OCI-LY1 (cell line): ENCODE results near the gene EBP.

ENCODE experiments used
- EZH2 ChIP-seq: fragments of 200-600 bp; sonication (generic), shearing (Covaris generic); IDR thresholded peaks from 2 replicates; pipeline ENCODE4 v1.8.0; 2017; ENCODE audit warnings: borderline replicate concordance, mixed run types, mild to moderate bottlenecking, antibody characterized with exemption, low read length, moderate library complexity, mixed read lengths
- TF ChIP-seq, protein P1 (sequence below): fragments of 200-600 bp; sonication (generic), shearing (Covaris generic); IDR thresholded peaks from 2 replicates; pipeline ENCODE4 v1.5.1; 2017; ENCODE audit warnings: mild to moderate bottlenecking, antibody characterized with exemption, low read length, moderate library complexity, mixed read lengths

DNA sequence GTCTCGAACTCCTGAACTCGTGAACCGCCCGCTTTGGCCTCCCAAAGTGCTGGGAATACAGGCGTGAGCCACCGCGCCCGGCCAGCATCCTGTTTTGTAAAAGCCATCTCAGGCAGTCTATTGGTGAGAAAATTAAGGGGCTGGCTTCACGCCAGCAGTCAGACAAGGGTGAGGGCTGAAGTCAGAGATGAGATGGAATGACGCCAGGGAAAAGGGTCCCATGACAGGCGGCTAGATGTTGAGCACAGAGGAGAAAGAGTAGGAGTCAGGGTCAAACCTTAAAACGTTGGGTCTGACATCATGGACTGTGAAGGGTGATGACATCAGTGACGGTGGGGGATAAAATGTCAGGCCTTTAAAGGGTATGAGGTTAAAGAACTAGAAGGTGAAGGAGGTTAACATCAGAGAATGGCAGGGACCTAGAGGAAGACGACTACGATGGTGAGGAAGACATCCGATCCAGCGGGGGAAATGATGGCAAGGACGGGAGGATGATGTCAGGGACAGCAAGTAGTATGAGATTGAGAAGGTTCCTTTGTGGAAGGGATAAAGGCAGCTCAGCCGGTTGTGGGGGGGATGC is 52.2 kb downstream of the EBP start:
- no peak for TF ChIP-seq EZH2
- TF ChIP-seq, protein P1, sequence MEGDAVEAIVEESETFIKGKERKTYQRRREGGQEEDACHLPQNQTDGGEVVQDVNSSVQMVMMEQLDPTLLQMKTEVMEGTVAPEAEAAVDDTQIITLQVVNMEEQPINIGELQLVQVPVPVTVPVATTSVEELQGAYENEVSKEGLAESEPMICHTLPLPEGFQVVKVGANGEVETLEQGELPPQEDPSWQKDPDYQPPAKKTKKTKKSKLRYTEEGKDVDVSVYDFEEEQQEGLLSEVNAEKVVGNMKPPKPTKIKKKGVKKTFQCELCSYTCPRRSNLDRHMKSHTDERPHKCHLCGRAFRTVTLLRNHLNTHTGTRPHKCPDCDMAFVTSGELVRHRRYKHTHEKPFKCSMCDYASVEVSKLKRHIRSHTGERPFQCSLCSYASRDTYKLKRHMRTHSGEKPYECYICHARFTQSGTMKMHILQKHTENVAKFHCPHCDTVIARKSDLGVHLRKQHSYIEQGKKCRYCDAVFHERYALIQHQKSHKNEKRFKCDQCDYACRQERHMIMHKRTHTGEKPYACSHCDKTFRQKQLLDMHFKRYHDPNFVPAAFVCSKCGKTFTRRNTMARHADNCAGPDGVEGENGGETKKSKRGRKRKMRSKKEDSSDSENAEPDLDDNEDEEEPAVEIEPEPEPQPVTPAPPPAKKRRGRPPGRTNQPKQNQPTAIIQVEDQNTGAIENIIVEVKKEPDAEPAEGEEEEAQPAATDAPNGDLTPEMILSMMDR: no peak
